Keratinocyte (primary cell): Measurements from ENCODE around the gene CARD11.

Source experiments
- EZH2 ChIP-seq: IDR thresholded peaks from one replicate; pipeline ENCODE4 v1.6.1; 2012; ENCODE audit warnings: inconsistent platforms, mild to moderate bottlenecking, low read length, moderate library complexity
- TF ChIP-seq, protein P1 (sequence below), 3 experiments: IDR thresholded peaks in 1 of 3; conservative IDR thresholded peaks in 1 of 3; optimal IDR thresholded peaks in 1 of 3; 2 replicates in 2 of 3; 3 replicates in 1 of 3; pipeline versions ENCODE3 to v1.5.1; 2011; ENCODE audit warnings: low read length in 3 of 3, mild to moderate bottlenecking in 3 of 3, moderate library complexity in 2 of 3, control low read depth in 1 of 3, inconsistent platforms in 1 of 3; ENCODE audit not compliant: insufficient read depth in 2 of 3; ENCODE audit errors: extremely low read depth in 1 of 3

DNA sequence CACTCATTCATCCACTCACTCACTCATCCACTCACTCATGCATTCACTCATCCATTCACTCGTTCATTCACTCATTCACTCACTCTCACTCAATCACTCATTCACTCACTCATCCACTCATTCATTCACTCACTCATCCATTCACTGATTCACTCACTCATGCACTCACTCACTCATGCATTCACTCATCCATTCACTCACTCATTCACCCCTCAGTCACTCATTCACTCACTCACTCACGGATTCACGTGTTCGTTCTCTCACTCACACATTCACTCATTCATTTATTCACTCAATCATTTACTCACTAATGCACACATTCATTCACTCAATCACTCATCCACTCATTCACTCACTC is 73.4 kb downstream of the CARD11 start:
- TF ChIP-seq, protein P1, sequence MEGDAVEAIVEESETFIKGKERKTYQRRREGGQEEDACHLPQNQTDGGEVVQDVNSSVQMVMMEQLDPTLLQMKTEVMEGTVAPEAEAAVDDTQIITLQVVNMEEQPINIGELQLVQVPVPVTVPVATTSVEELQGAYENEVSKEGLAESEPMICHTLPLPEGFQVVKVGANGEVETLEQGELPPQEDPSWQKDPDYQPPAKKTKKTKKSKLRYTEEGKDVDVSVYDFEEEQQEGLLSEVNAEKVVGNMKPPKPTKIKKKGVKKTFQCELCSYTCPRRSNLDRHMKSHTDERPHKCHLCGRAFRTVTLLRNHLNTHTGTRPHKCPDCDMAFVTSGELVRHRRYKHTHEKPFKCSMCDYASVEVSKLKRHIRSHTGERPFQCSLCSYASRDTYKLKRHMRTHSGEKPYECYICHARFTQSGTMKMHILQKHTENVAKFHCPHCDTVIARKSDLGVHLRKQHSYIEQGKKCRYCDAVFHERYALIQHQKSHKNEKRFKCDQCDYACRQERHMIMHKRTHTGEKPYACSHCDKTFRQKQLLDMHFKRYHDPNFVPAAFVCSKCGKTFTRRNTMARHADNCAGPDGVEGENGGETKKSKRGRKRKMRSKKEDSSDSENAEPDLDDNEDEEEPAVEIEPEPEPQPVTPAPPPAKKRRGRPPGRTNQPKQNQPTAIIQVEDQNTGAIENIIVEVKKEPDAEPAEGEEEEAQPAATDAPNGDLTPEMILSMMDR (optimal IDR thresholded peaks at IDR 0.05 in 1 of 3, IDR thresholded peaks at IDR 0.05 in 1 of 3, conservative IDR thresholded peaks at IDR 0.05 in 1 of 3; ENCODE audit: extremely low read depth in 1 of 3, insufficient read depth in 2 of 3, low read length in 3 of 3) = no peak
- TF ChIP-seq EZH2 = no peak
